Upper lobe of left lung (tissue), 6 donors: ENCODE data around the gene SLC25A12. TPM values are rescaled to one million over a fixed set of nuclear protein-coding genes. Genes with fewer than 3 reads are reported as not detected.

Source experiments
- ATAC-seq, 2 donors: fragments of 200-7000 bp; cut with Tn5 transposase; one replicate each; pipeline ENCODE4 v1.9.1; 2022; ENCODE audit warnings: mild to moderate bottlenecking in 2 of 2, moderate library complexity in 2 of 2; ENCODE audit not compliant: low FRiP score in 2 of 2
- DNase-seq, 2 donors: peaks; one replicate each; pipeline ENCODE4 v3.0.0-alpha.2; 2019 to 2020
- H3K27ac ChIP-seq, 4 donors: fragments of 200-600 bp; sonication (generic); one replicate each; pipeline ENCODE4 v1.5.1; 2016 to 2019
- H3K27me3 ChIP-seq, 4 donors: fragments of 200-600 bp; sonication (generic); one replicate each; pipeline ENCODE4 v1.5.1; 2017 to 2019
- H3K36me3 ChIP-seq, 4 donors: fragments of 200-600 bp; sonication (generic); one replicate each; pipeline ENCODE4 v1.5.1; 2016 to 2019
- H3K4me1 ChIP-seq, 4 donors: fragments of 200-600 bp; sonication (generic); one replicate each; pipeline ENCODE4 v1.5.1; 2018 to 2019
- H3K4me3 ChIP-seq, 4 donors: fragments of 200-600 bp; sonication (generic); one replicate each; pipeline ENCODE4 v1.5.1; 2017 to 2019; ENCODE audit warnings: mild to moderate bottlenecking in 2 of 4, moderate library complexity in 1 of 4
- H3K9me3 ChIP-seq, 4 donors: fragments of 200-600 bp; sonication (generic); one replicate each; pipeline ENCODE4 v1.5.1; 2018 to 2019
- CTCF ChIP-seq, 6 experiments: fragments of 450-650 bp in 4 of 6; fragments of 200-600 bp in 2 of 6; sonication (generic) in 2 of 6; IDR thresholded peaks; one replicate each; pipeline ENCODE4 v1.5.1; 2016 to 2019; ENCODE audit warnings: antibody characterized with exemption in 6 of 6
- EP300 ChIP-seq, 4 donors: sonication (generic); formaldehyde crosslinking; IDR thresholded peaks; one replicate each; pipeline ENCODE4 v1.5.1; 2017; ENCODE audit warnings: antibody characterized with exemption in 4 of 4, control low read depth in 2 of 4
- POLR2A ChIP-seq, 4 donors: fragments of 450-650 bp; IDR thresholded peaks; one replicate each; pipeline ENCODE4 v1.5.1; 2016 to 2017; ENCODE audit warnings: antibody characterized with exemption in 4 of 4, mild to moderate bottlenecking in 2 of 4
- POLR2AphosphoS5 ChIP-seq, 2 donors: sonication (generic); formaldehyde crosslinking; IDR thresholded peaks; one replicate each; pipeline ENCODE4 v1.5.1; 2017; ENCODE audit warnings: antibody characterized with exemption in 2 of 2
- WGBS, 2 donors: methylation state at CpG; one replicate each; pipeline ENCODE4 v1.1.5; 2017 to 2018; 5-methylcytosine and 5-hydroxymethylcytosine counted together
- total RNA-seq, 6 donors: library from RNA; depleted of rRNA in 4 of 6; stranded (reverse); fragments of >200 nt in 4 of 6; gene quantifications; one replicate each; pipeline versions ENCODE4 v1.1.0 to v1.2.1, GENCODE V29; 2016 to 2021
- donor health status: DM: no; HTN: no; CAD: no; lungs with moderate emphysema.
- donor health status: DM: no; HTN: yes; CAD: no; lungs with severe emphysema.

SLC25A12 gene
- total RNA-seq: 10 to 100 TPM in 3 of 6 donors, 1 to 10 TPM in 3; 6.2 to 27.2 (median 11.3) TPM

- peak; percentile 86 to 97 for DNase-seq
- Histone ChIP-seq H3K4me3 (peak within 1 kb of the TSS; percentile 64 to 83 (median 74)), H3K36me3 (no peaks in the 10 kb centered on the region), H3K4me1 (peaks cover 7 to 17% (median 13%) of the 10 kb centered on the region in 4 donors), H3K27ac (peak within 1 kb of the TSS; percentile 70 to 87 (median 71)), H3K9me3 (peaks cover 0 to 5% (median 0%) of the 10 kb centered on the region in 4 donors), H3K27me3 (no peaks in the 10 kb centered on the region)
- WGBS, 2 donors: 2% methylated on average over 12 to 20 of the region's 63 CpGs
- ATAC-seq: peak; percentile 96 to 99
- TF ChIP-seq EP300 (IDR thresholded peaks at IDR 0.05): no peak
- peak in 1 of 6 experiments; percentile 12 for TF ChIP-seq CTCF (IDR thresholded peaks at IDR 0.05)
- peak in 3 of 4 donors; percentile 34 to 70 (median 45) for TF ChIP-seq POLR2A (IDR thresholded peaks at IDR 0.05)
- TF ChIP-seq POLR2AphosphoS5 (IDR thresholded peaks at IDR 0.05): peak in 1 of 2 donors; percentile 39
Observed at GRCh38 chr2:171893824-171894611, at the start of gene SLC25A12. Gene SLC25A12 (minus strand): TSS chr2:171894244. CDS start chr2:171894214, 30 bp downstream.

DNA sequence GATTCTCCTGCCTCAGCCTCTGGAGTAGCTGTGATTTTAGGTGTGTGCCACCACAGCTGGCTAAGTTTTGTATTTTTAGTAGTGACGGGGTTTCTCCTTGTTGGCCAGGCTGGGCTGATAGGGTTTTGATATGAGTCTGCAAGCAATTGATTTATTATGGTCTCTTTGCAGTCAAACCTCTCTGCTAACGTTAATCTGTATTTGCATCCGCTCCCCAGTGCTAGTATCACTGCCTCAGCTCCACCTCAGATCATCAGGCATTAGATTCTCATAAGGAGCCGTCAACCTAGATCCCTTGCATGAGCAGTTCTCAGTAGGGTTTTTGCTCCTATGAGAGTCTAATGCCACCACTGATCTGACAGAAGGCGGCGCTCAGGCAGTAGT, 47.3 kb upstream of the SLC25A12 start:
- no peak for ATAC-seq
- WGBS, 2 donors: 95 to 96% methylated on average over 6 of the region's 6 CpGs
- no peak for DNase-seq

DNA sequence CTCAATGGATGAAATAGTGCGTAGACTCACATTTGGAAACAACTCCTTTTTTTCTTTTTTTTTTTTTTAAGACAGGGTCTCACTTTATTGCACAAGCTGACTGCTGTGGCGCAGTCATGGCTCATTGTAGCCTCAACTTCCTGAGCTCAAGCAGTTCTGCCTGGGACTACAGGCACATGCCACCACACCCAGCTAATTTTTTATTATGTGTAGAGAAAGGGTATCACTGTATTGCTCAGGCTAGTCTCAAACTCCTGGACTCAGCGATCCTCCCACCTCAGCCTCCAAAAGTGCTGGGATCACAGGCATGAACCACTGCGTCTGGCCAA, 45.7 kb upstream of the SLC25A12 start:
- TF ChIP-seq EP300 (IDR thresholded peaks at IDR 0.05) (no peak), CTCF (IDR thresholded peaks at IDR 0.05) (no peak), POLR2AphosphoS5 (IDR thresholded peaks at IDR 0.05) (no peak), POLR2A (IDR thresholded peaks at IDR 0.05) (no peak)
- Histone ChIP-seq H3K4me3 (no peak overlapping the region), H3K4me1 (no peaks in the 10 kb centered on the region), H3K27me3 (no peaks in the 10 kb centered on the region), H3K9me3 (no peaks in the 10 kb centered on the region), H3K36me3 (no peaks in the 10 kb centered on the region), H3K27ac (no peak overlapping the region)
- 83 to 92% methylated on average over 4 of the region's 4 CpGs for WGBS, 2 donors
- DNase-seq: no peak
- ATAC-seq: no peak

More for the DNA sequence above, 47.3 kb upstream of the SLC25A12 start:
- Histone ChIP-seq H3K9me3 (no peaks in the 10 kb centered on the region), H3K27ac (no peak overlapping the region), H3K4me3 (no peak overlapping the region), H3K27me3 (no peaks in the 10 kb centered on the region), H3K36me3 (no peaks in the 10 kb centered on the region), H3K4me1 (no peaks in the 10 kb centered on the region)
- TF ChIP-seq POLR2A (IDR thresholded peaks at IDR 0.05) (no peak), POLR2AphosphoS5 (IDR thresholded peaks at IDR 0.05) (no peak), CTCF (IDR thresholded peaks at IDR 0.05) (no peak), EP300 (IDR thresholded peaks at IDR 0.05) (no peak)

- Histone ChIP-seq H3K4me1 (peaks cover 0 to 3% (median 0%) of the 10 kb centered on the region in 4 donors), H3K36me3 (no peaks in the 10 kb centered on the region), H3K27me3 (no peaks in the 10 kb centered on the region), H3K27ac (no peak overlapping the region), H3K9me3 (no peaks in the 10 kb centered on the region), H3K4me3 (no peak overlapping the region)
- no peak for TF ChIP-seq POLR2A (IDR thresholded peaks at IDR 0.05)
- WGBS, 2 donors: 88 to 90% methylated on average over 9 of the region's 9 CpGs
- ATAC-seq: no peak
- no peak for DNase-seq
Observed at GRCh38 chr2:171939058-171939742, 45.2 kb upstream of the SLC25A12 start.

- H3K36me3 ChIP-seq: peaks cover 0 to 31% (median 6%) of the 10 kb centered on the region in 4 donors
- no peaks in the 10 kb centered on the region for H3K9me3 ChIP-seq
- no peak overlapping the region for H3K4me3 ChIP-seq
- no peak overlapping the region for H3K27ac ChIP-seq
- 94 to 96% methylated on average over 4 of the region's 4 CpGs for WGBS, 2 donors
- TF ChIP-seq POLR2A (IDR thresholded peaks at IDR 0.05) (no peak), POLR2AphosphoS5 (IDR thresholded peaks at IDR 0.05) (no peak), CTCF (IDR thresholded peaks at IDR 0.05) (no peak), EP300 (IDR thresholded peaks at IDR 0.05) (no peak)
- no peaks in the 10 kb centered on the region for H3K27me3 ChIP-seq
- ATAC-seq (no peak), DNase-seq (no peak)
- H3K4me1 ChIP-seq: peaks cover 0 to 3% (median under 1%) of the 10 kb centered on the region in 4 donors
Observed at GRCh38 chr2:171930385-171930784, 36.3 kb upstream of the SLC25A12 start.
